Astrocyte (in vitro differentiated cells and primary cell): ENCODE data around the gene RMI2. TPM values are rescaled to one million over a fixed set of nuclear protein-coding genes. Genes with fewer than 3 reads are reported as not detected.

Experiments used
- DNase-seq: peaks from one replicate; pipeline ENCODE4 v3.0.0-alpha.2; 2010; ENCODE audit warnings: low read depth
- FAIRE-seq: peaks from 2 replicates; lab custom pipeline; 2011; peaks lifted over from hg19 to GRCh38; lab: Jason Lieb, UNC
- H2AFZ ChIP-seq: 2 replicates; pipeline ENCODE4 v1.6.0; 2012; ENCODE audit warnings: low read depth, low read length, inconsistent platforms
- H3K27ac ChIP-seq: 2 replicates; pipeline ENCODE4 v1.5.1; 2011; ENCODE audit warnings: low read depth, low read length, inconsistent platforms
- H3K27me3 ChIP-seq: 2 replicates; pipeline ENCODE4 v1.6.0; 2011; ENCODE audit warnings: low read length, inconsistent platforms; ENCODE audit not compliant: insufficient read depth
- H3K36me3 ChIP-seq: 2 replicates; pipeline ENCODE4 v1.5.1; 2011; ENCODE audit warnings: low read length, inconsistent platforms; ENCODE audit not compliant: insufficient read depth
- H3K4me1 ChIP-seq: 2 replicates; pipeline ENCODE4 v1.5.1; 2011; ENCODE audit warnings: low read length, inconsistent platforms; ENCODE audit not compliant: insufficient read depth
- H3K4me2 ChIP-seq: 2 replicates; pipeline ENCODE4 v1.6.0; 2012; ENCODE audit warnings: low read length, inconsistent platforms
- H3K4me3 ChIP-seq: 2 replicates; pipeline ENCODE4 v1.5.1; 2011; ENCODE audit warnings: low read depth, mild to moderate bottlenecking, low read length, inconsistent platforms; ENCODE audit not compliant: insufficient read depth
- H3K79me2 ChIP-seq: 2 replicates; pipeline ENCODE4 v1.6.0; 2012; ENCODE audit warnings: mild to moderate bottlenecking, low read length, inconsistent platforms; ENCODE audit not compliant: insufficient read depth
- H3K9ac ChIP-seq: 2 replicates; pipeline ENCODE4 v1.6.0; 2012; ENCODE audit warnings: mild to moderate bottlenecking, low read length, inconsistent platforms
- H3K9me3 ChIP-seq: 2 replicates; pipeline ENCODE4 v1.5.1; 2012; ENCODE audit warnings: low read depth, mild to moderate bottlenecking, low read length, inconsistent platforms; ENCODE audit not compliant: insufficient read depth
- H4K20me1 ChIP-seq: 2 replicates; pipeline ENCODE4 v1.6.0; 2012; ENCODE audit warnings: low read length, inconsistent platforms; ENCODE audit not compliant: insufficient read depth
- H3K27ac Mint-ChIP-seq: one replicate; pipeline ENCODE4 v1.8.0; 2021; ENCODE audit warnings: mild to moderate bottlenecking, mixed read lengths; ENCODE audit not compliant: unreplicated experiment
- H3K27me3 Mint-ChIP-seq: one replicate; pipeline ENCODE4 v1.8.0; 2021; ENCODE audit warnings: low read depth, mixed read lengths; ENCODE audit not compliant: unreplicated experiment
- H3K36me3 Mint-ChIP-seq: one replicate; pipeline ENCODE4 v1.8.0; 2021; ENCODE audit warnings: low read depth, mixed read lengths; ENCODE audit not compliant: unreplicated experiment
- H3K4me1 Mint-ChIP-seq: one replicate; pipeline ENCODE4 v1.8.0; 2021; ENCODE audit warnings: low read depth, mixed read lengths; ENCODE audit not compliant: unreplicated experiment
- H3K4me3 Mint-ChIP-seq: one replicate; pipeline ENCODE4 v1.8.0; 2021; ENCODE audit warnings: mild to moderate bottlenecking, moderate library complexity, mixed read lengths; ENCODE audit not compliant: unreplicated experiment
- H3K9me3 Mint-ChIP-seq: one replicate; pipeline ENCODE4 v1.8.0; 2021; ENCODE audit warnings: mild to moderate bottlenecking, mixed read lengths; ENCODE audit not compliant: unreplicated experiment
- CTCF ChIP-seq: IDR thresholded peaks from 2 replicates; pipeline ENCODE4 v1.5.1; 2011; ENCODE audit warnings: low read depth, mild to moderate bottlenecking, inconsistent platforms, low read length, moderate library complexity; ENCODE audit not compliant: insufficient read depth
- EZH2 ChIP-seq: IDR thresholded peaks from 2 replicates; pipeline ENCODE4 v1.6.1; 2012; ENCODE audit warnings: mild to moderate bottlenecking, low read length, inconsistent platforms; ENCODE audit not compliant: insufficient read depth
- total RNA-seq: library from RNA; stranded (reverse); gene quantifications from 2 replicates; pipeline ENCODE4 v1.2.1, GENCODE V29; 2021

RMI2 gene
- total RNA-seq, 1 donor from 2014 or later, result 7.8 TPM

DNA sequence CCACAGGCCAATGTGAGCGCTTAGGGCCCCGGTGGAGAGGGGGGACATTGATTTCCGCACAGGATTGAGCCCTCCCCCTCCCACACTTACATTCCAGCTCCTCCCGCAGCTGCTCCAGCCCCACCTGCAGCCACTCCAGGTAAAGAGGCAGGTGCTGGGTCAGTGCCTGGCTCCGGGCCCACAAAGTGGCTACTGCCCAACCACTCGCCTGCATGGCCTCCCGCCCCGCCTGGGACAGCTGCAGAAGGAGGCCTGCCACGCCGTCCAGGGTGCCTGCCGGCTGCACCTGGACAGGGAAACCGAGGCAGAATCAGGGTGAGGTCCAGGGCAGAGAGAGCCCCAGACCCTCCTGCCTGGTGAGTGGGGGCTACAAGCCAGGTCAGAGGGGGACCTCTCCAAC, 46.3 kb downstream of the RMI2 start:
- Histone ChIP-seq H3K27ac (no peak overlapping the region), H3K9me3 (no peaks in the 10 kb centered on the region), H3K27me3 (peaks cover 3% of the 10 kb centered on the region), H3K79me2 (no peaks in the 10 kb centered on the region), H3K9ac (no peak overlapping the region), H3K4me3 (no peak overlapping the region), H4K20me1 (no peaks in the 10 kb centered on the region), H3K36me3 (no peaks in the 10 kb centered on the region), H2AFZ (no peak overlapping the region), H3K4me1 (no peaks in the 10 kb centered on the region), H3K4me2 (no peak overlapping the region)
- no peak for DNase-seq
- no peaks in the 10 kb centered on the region for H3K36me3 Mint-ChIP-seq
- H3K9me3 Mint-ChIP-seq, result no peaks in the 10 kb centered on the region
- no peaks in the 10 kb centered on the region for H3K4me1 Mint-ChIP-seq
- no peak for TF ChIP-seq CTCF
- no peak for TF ChIP-seq EZH2
- FAIRE-seq, result no peak
- H3K27me3 Mint-ChIP-seq, result peaks cover 23% of the 10 kb centered on the region
- H3K27ac Mint-ChIP-seq, result no peak overlapping the region
- H3K4me3 Mint-ChIP-seq, result no peak overlapping the region

GRCh38 chr16:11392041-11392581, 46.9 kb downstream of the RMI2 start:
- H3K36me3 Mint-ChIP-seq, result no peaks in the 10 kb centered on the region
- FAIRE-seq, result no peak
- H2AFZ ChIP-seq, result no peak overlapping the region
- no peak for DNase-seq
- H3K9me3 Mint-ChIP-seq, result no peaks in the 10 kb centered on the region
- H4K20me1 ChIP-seq, result no peaks in the 10 kb centered on the region
- H3K4me2 ChIP-seq, result no peak overlapping the region
- no peaks in the 10 kb centered on the region for H3K9me3 ChIP-seq
- H3K36me3 ChIP-seq, result no peaks in the 10 kb centered on the region
- no peak overlapping the region for H3K27ac ChIP-seq
- no peak overlapping the region for H3K9ac ChIP-seq
- H3K4me1 Mint-ChIP-seq, result no peaks in the 10 kb centered on the region
- H3K27me3 ChIP-seq, result peaks cover 3% of the 10 kb centered on the region
- peak overlapping the region; percentile 18 for H3K27ac Mint-ChIP-seq
- TF ChIP-seq EZH2, result no peak
- H3K79me2 ChIP-seq, result no peaks in the 10 kb centered on the region
- peaks cover 24% of the 10 kb centered on the region for H3K27me3 Mint-ChIP-seq
- no peak overlapping the region for H3K4me3 Mint-ChIP-seq
- H3K4me1 ChIP-seq, result no peaks in the 10 kb centered on the region
- H3K4me3 ChIP-seq, result no peak overlapping the region

GRCh38 chr16:11393366-11393765, 48.1 kb downstream of the RMI2 start:
- Mint-ChIP-seq H3K4me3 (no peak overlapping the region), H3K36me3 (no peaks in the 10 kb centered on the region), H3K27me3 (peaks cover 17% of the 10 kb centered on the region), H3K9me3 (no peaks in the 10 kb centered on the region), H3K4me1 (no peaks in the 10 kb centered on the region), H3K27ac (no peak overlapping the region)
- DNase-seq (no peak), FAIRE-seq (no peak)
- H3K4me3 ChIP-seq, result no peak overlapping the region
- no peaks in the 10 kb centered on the region for H3K9me3 ChIP-seq
- no peaks in the 10 kb centered on the region for H3K27me3 ChIP-seq
- no peak overlapping the region for H3K4me2 ChIP-seq
- TF ChIP-seq EZH2, result no peak
- TF ChIP-seq CTCF, result no peak
- no peaks in the 10 kb centered on the region for H3K79me2 ChIP-seq
- H3K27ac ChIP-seq, result no peak overlapping the region
- H2AFZ ChIP-seq, result no peak overlapping the region
- no peaks in the 10 kb centered on the region for H3K4me1 ChIP-seq
- no peaks in the 10 kb centered on the region for H4K20me1 ChIP-seq
- no peak overlapping the region for H3K9ac ChIP-seq
- H3K36me3 ChIP-seq, result no peaks in the 10 kb centered on the region
